ENCODE results near the gene SLF1. TPM values are rescaled to one million over a fixed set of nuclear protein-coding genes. Genes with fewer than 3 reads are reported as not detected.

The SLF1 gene
- total and polyA plus RNA-seq, 2 of the 8 experiments (the other 6 are each of a cell fraction or from before 2014, with no cell fraction given) = 4.8 to 15.7 TPM

GRCh38 chr5:94649874-94650273, 31.4 kb downstream of the SLF1 start:
- Histone ChIP-seq H3K18ac (ENCODE audit: extremely low read depth, low read length) (no peak overlapping the region), H3K56ac (replicated peaks; ENCODE audit: insufficient read length, low read depth, low read length) (no peak overlapping the region), H4K8ac (ENCODE audit: extremely low read depth, insufficient read depth, low read length) (no peak overlapping the region), H3K23me2 (ENCODE audit: low read depth, low read length) (no peaks in the 10 kb centered on the region), H4K20me1 (replicated peaks in 1 of 2; ENCODE audit: control insufficient read depth in 1 of 2, insufficient read depth in 2 of 2, low read length in 2 of 2) (no peaks in the 10 kb centered on the region), H3K27me3 (replicated peaks in 1 of 4; ENCODE audit: control insufficient read depth in 3 of 4, extremely low read depth in 1 of 4, insufficient read depth in 3 of 4, low read length in 3 of 4) (no peaks in the 10 kb centered on the region), H2BK15ac (ENCODE audit: low read length) (no peak overlapping the region), H2AFZ (ENCODE audit: low read length) (no peak overlapping the region), H2BK120ac (replicated peaks; ENCODE audit: low read depth, low read length) (no peak overlapping the region), H3K9ac (replicated peaks in 1 of 4; ENCODE audit: extremely low read depth in 1 of 4, low read depth in 3 of 4, low read length in 3 of 4) (no peak overlapping the region), H3K23ac (ENCODE audit: insufficient read length) (no peak overlapping the region), H3K4me1 (replicated peaks in 1 of 4; ENCODE audit: control insufficient read depth in 3 of 4, insufficient read depth in 4 of 4, low read length in 3 of 4) (no peaks in the 10 kb centered on the region), H3K4ac (replicated peaks; ENCODE audit: insufficient read length, low read depth, low read length) (no peak overlapping the region), H3K27ac (ENCODE audit: low read depth, low read length) (no peak overlapping the region), H2BK12ac (ENCODE audit: low read depth, low read length) (no peak overlapping the region), H3K36me3 (ENCODE audit: control insufficient read depth in 2 of 4, insufficient read depth in 4 of 4, low read length in 3 of 4) (peaks cover 0 to 8% (median 0%) of the 10 kb centered on the region in 4 experiments; a peak in 2 of 8 replicates), H3K79me2 (ENCODE audit: control insufficient read depth in 1 of 2, insufficient read depth in 2 of 2, low read length in 2 of 2) (no peaks in the 10 kb centered on the region), H3K14ac (ENCODE audit: insufficient read length) (no peak overlapping the region), H3K9me3 (ENCODE audit: insufficient read depth in 2 of 2, low read depth in 1 of 2, low read length in 1 of 2) (peaks cover 0 to 2% of the 10 kb centered on the region in 2 experiments; a peak in 1 of 4 replicates), H2BK20ac (ENCODE audit: low read length) (no peak overlapping the region), H4K5ac (ENCODE audit: insufficient read length, low read depth, low read length) (no peak overlapping the region), H2BK5ac (ENCODE audit: low read depth, low read length) (no peak overlapping the region), H3K4me2 (ENCODE audit: insufficient read depth in 1 of 2, low read depth in 2 of 2, low read length in 2 of 2) (no peak overlapping the region), H3K4me3 (ENCODE audit: extremely low read depth in 1 of 4, insufficient read depth in 2 of 4, low read depth in 3 of 4, low read length in 4 of 4) (no peak overlapping the region), H2AK5ac (ENCODE audit: low read depth, low read length) (no peak overlapping the region), H4K91ac (replicated peaks; ENCODE audit: insufficient read length, low read length) (no peak overlapping the region), H3K79me1 (ENCODE audit: low read depth, low read length) (no peaks in the 10 kb centered on the region)
- POLR2A ChIA-PET (ENCODE audit: partially characterized antibody) = no interaction called here
- no peak for DNase-seq (ENCODE audit: low read depth in 1 of 2, low spot score in 2 of 2)
- CTCF ChIA-PET (ENCODE audit: partially characterized antibody) = interaction anchor here (0.7 kb wide), 1 partner anchor 613 kb away, joined by 3 read pairs; no protein-coding TSS in a partner anchor
- WGBS, 2 experiments (ENCODE audit: extremely low coverage in 1 of 2, insufficient coverage in 1 of 2, insufficient read length in 1 of 2, insufficient replicate concordance in 2 of 2, low coverage in 1 of 2, low lambda C conversion rate in 2 of 2, missing lambda C conversion rate in 1 of 2) = 88% methylated on average over 1 of the region's 1 CpG; no CpG with 5 or more reads in 1 of the 2 experiments
- no peak for TF ChIP-seq BRCA1 (IDR thresholded peaks at IDR 0.05; ENCODE audit: low read depth, low read length)
- TF ChIP-seq EGR1 (IDR thresholded peaks at IDR 0.05; ENCODE audit: borderline replicate concordance, low read depth, low read length) = no peak
- TF ChIP-seq TAF1 (IDR thresholded peaks at IDR 0.05; ENCODE audit: low read depth, low read length) = no peak
- TF ChIP-seq EP300 (IDR thresholded peaks at IDR 0.05; ENCODE audit: borderline replicate concordance in 1 of 2, low read depth in 2 of 2, low read length in 2 of 2) = no peak
- no peak for TF ChIP-seq CREB1 (IDR thresholded peaks at IDR 0.05)
- no peak for FAIRE-seq
